Cardiac atrium fibroblast (primary cell): ENCODE data around the gene CHD2. TPM values are rescaled to one million over a fixed set of nuclear protein-coding genes. Genes with fewer than 3 reads are reported as not detected.

ENCODE experiments used
- total RNA-seq: library from RNA; depleted of rRNA; stranded (reverse); fragments of >200 nt; gene quantifications from 2 replicates; pipeline ENCODE4 v1.2.3, GENCODE V29; 2015

Gene CHD2
- 34.5 and 49.5 TPM in 2 replicates for total RNA-seq

GRCh38 chr15:92899948-92900730 is at the start of gene CHD2:
Gene CHD2, plus strand, starts transcription at chr15:92900324. Its CDS starts 914 bp downstream, at chr15:92901238.

Other genes with a start within 250 kb of the CHD2 start
- gene FAM174B, start 244.5 kb upstream of the CHD2 start, total RNA-seq = 1.6 and 8.7 TPM in 2 replicates
- 2.7 and 7.0 TPM in 2 replicates for gene RGMA, start 188.9 kb downstream of the CHD2 start, total RNA-seq